ENCODE data around the gene KRTAP9-9.
"Not testable (repeated sequence)": the region's sequence is repeated elsewhere in the genome, so short reads cannot be mapped to it uniquely, and the experiment has no call there.

The KRTAP9-9 gene

DNA sequence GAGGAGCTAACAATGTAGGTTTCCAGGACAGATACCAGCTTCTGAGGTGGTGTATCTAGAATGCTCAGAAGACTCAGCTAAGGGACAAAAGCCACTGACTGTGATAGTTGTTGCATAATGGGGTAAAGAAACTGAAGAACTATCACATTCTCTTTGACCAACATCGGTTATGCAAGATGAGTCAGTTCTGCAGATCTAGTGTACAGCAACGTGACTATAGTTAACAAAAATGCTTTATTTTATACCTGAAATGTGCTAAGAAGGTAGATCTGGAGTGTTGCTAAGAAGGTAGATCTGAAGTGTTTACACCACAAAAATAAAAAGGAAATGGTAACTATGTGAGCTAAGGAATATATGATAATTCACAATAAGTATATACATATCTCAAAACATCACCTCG lies 12.5 kb downstream of the KRTAP9-9 start:
- DNase-seq = no peak

DNA sequence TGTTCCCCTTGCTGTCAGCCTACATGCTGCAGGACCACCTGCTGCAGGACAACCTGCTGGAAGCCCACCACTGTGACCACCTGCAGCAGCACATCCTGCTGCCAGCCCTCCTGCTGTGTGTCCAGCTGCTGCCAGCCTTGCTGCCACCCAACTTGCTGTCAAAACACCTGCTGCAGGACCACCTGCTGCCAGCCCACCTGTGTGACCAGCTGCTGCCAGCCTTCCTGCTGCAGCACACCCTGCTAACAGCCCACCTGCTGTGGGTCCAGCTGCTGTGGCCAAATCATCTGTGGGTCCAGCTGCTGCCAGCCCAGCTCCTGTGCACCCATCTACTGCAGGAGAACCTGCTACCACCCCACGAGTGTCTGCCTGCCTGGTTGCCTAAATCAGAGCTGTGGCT lies 16.1 kb downstream of the KRTAP9-9 start:
- not testable (repeated sequence) for DNase-seq

DNA sequence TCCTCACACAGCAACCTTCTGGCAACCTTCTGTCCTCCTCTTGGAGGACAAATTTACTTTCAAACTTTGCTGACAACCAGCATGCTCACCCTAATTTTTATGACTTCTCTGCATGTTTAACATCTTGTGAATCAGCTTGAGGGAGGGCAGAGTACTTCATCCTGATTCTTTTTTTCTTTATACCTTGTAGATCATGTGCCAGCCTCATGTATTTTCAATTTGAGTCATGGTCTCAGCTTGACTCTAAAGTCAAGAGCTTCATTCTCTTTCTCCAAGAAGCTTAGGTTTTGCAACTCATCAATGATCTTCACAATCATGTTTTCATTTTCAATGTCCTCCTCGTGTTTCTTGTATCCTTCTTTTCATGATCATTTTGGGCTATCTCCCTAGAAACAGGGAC lies 16.7 kb downstream of the KRTAP9-9 start:
- DNase-seq = no peak

DNA sequence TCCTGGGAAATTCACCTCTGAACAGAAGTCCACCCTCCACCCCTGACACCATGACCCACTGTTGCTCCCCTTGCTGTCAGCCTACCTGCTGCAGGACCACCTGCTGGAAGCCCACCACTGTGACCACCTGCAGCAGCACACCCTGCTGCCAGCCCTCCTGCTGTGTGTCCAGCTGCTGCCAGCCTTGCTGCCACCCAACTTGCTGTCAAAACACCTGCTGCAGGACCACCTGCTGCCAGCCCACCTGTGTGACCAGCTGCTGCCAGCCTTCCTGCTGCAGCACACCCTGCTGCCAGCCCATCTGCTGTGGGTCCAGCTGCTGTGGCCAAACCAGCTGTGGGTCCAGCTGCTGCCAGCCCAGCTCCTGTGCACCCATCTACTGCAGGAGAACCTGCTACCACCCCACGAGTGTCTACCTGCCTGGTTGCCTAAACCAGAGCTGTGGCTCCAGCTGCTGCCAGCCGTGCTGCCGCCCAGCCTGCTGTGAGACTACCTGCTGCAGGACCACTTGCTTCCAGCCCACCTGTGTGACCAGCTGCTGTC lies 20.5 kb downstream of the KRTAP9-9 start, which contains the start of gene KRTAP9-7:
Gene KRTAP9-7, plus strand, starts transcription at position 51 of the 543 bp plus-strand sequence. Its CDS starts 0 bp downstream, at position 51.
- DNase-seq = not testable (repeated sequence)

DNA sequence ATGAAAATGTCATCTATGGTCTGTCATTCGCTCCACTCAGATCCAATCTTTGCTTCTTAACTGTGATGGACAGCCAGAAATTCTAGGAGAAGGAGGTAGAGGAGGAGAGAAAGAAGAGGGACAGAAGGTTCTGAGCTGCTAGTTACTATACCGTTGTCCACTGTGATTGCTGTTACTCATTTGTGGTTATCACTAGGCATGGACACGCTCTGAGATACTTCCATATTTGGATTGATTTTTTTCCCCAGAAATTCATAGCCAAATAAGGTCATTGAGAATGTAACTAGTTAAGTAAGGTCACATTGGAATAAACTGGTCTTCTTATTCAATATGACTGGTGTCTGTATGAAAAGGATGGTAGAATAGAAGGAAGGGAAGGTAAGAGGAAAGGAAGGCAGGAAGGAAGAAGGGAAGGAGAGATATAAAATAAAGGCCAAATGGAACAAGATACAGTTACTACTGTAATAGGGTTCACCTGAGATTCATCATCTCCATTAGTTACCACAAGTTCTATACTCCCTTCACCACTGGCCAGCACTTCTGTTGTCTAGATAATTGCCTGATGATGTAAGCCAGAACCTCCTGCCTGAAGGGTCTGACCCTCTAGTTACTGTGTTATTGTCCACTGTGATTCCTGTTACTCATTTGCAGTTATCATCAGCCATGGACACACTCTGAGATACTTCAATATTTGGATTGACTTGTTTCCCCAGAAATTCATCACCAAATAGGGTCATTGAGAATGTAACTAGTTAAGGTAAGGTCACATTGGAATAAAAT lies 23.2 kb downstream of the KRTAP9-9 start:
- no peak for DNase-seq

DNA sequence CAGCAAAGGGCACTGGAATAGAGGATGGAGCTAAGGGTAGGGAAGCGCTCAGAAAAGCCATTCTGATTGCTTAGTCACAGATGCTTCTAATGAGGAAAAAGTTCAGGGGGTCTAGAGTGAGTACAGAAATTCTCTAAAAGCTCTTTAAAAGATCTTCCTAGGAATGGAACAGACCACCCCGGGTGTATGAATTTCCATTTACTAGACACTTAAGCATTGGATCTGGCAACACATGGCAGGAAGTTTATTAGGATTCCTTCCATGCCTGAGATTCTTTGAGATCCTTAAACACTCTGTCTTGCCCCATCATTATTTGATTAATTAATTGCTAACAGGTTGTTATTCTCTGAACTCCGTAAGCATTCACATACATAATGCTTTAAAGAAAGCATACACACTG lies 28.9 kb downstream of the KRTAP9-9 start:
- no peak for DNase-seq

DNA sequence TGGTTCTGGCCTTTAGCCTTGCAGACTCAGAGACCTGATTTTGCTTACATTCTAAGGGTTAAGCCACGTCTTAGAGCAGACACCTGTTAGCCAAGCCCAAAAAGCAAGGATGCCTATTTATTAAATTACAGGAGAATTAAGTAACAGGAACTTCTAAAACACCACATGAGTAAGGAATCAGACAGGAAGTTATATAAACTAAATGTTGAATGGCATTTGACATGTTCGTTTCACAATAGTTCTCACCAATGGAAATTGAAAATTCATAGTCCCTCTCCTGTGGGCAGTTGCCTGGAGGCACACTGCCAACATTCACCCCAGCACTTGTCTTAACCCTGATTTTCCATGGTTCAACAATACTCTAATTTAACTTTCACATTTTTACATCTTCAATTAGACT lies 29.4 kb downstream of the KRTAP9-9 start:
- DNase-seq = no peak

DNA sequence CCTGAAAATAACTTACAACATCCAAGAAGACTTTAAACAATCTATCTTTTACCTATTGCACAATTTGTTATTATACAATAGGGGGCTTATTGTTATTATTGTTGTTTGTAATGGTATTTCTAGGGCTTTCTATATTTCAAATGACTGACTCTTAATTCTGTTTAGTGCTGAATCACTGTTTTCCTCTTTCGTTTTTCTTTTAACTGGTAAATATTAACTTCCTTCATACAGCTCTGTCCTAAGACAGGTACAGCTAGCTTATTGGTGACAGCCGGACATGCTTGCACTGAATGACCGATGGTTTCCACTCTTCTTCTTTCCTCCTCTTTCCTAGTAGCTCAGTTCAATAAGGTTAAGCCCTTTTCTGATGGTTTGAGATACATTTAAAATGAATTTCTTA lies 31.9 kb downstream of the KRTAP9-9 start:
- DNase-seq = no peak

DNA sequence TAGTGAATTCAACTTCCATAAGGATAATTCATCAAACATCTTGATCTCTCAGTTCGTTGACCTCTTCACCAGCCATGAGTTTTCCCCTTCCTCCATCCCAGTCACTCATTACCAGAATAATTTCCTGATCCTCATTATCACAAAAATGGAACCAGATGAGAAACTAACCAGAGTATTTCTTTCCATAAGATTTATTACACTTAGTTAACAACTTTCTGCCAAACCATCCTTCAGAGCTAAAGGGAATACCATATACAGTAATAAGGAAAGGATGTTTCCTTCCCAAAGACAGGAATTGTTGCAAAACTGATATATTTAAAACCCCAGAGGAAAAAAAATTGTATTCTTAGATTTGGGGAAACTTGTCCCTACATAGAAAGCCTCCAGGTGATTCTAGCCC lies 38.8 kb downstream of the KRTAP9-9 start:
- DNase-seq = no peak

DNA sequence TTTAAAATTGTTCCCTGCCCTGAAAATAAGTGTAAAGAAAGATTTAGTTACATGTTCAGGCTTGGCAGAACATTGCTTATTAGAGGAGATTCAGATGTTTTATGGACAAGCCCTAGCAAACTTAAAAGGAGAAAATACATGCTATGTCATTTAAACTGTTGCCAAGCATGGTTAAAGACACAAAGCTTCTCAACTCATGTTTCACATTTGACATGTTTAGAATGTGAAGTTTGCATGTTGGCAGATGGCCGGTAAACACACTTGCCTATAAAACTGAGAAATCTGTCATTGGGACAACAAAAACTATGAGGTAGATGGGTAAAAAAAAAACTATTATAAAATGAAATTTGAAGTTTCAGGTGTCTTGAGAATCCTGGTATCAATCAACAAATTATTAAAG lies 41.7 kb downstream of the KRTAP9-9 start:
- no peak for DNase-seq

DNA sequence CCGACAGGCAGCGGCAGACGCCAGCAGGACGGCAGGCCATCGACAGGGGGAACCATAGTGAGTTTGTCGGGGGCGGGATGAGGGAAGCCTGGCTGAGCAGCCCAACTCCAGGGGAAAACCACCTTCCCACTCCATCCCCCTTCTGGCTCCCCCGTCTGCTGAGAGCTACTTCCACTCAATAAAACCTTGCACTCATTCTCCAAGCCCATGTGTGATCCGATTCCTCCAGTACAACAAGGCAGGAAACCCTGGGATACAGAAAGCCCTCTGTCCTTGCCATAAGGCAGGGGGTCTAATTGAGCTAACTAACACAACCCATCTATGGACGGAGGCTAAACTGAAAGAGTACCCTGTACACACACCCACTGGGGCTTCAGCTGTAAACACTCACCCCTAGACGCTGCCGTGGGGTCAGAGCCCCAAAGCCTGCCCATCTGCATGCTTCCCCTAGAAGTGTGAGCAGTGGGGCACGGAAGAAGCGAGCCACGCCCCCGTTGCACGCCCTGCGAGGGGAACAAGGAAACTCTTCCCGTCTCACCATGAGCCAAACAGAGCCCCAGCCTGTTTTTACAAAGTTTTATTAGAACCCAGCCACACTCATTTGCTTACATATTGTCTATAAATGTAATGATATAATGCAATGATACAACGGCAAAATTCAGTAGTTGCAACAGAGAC lies 43.4 kb downstream of the KRTAP9-9 start:
- no peak for DNase-seq

DNA sequence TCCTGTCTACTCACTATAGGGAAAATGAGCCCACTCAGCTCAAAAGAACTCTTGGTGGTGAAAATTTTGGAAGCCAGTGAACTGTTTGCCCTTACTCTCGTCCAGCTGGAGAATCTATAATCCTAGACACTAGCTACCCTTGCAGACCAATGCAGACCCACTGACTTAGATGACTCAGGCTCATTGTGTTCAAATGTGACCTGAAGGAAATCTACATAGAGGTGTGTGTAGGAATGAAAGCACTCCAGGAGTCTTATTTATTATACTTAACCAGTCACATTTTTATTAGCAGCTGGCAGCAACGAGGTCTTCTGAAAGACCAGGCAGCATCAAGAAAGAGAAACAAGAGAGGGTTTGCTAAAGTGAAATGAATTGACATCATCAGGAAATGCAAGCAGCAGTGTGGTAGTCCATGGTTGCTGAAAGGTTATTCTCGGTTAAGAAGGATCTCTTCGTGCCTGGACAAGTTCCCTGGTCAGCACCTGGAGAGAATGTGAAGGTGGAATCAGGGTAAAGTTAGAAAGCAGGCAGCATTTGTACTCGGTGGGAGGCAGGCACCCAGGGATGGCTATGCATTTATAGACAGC lies 46.1 kb downstream of the KRTAP9-9 start:
- DNase-seq = no peak

DNA sequence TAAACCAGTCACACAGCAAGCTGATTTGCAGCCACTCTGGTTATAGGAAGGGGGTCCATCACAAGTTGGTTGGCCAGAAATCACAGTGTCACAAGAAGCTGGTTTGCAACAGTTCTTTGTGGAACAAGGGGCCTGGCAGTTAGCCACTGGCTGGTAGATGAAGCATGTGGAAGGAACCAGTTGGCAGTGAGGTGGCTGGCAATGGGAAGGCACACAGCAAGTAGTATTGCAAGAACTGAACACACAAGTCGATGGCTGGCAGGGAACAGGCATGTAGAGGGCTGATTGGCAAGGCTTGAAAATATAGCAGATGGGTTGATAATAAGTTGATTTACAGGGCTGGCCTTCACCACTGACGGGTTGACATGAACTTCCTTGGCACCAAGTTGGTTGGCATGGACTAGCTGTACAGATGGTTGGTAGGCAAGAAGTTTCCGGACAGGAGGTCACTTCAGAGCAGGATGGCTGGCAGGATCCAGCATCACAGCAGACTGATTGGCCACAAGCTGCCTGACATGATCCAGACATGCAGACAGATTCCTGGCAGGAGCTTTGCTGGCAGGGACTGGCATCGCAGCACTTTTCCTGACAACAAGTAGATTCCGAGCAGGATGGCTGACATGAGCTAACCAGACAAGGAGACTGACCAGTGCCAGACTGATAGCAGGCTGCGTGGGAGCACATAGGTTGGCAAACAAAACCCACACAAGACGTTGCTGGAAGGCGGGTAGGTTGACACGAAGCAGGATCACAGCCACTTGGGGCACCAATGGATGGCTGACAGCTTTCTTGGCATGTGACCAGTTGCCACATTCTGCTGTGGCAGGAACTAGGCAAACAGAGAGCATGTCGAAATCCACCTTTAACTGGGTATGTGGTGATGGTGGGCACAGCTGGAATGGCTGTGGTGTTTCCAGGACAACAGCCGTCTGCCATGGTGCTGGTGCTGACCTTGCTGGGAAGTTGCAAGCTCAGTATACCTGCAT lies 47.0 kb downstream of the KRTAP9-9 start, which contains the start of gene KRTAP29-1:
Gene KRTAP29-1, minus strand, starts transcription at position 936 of the 986 bp plus-strand sequence. Its CDS starts 0 bp downstream, at position 936.
- no peak for DNase-seq

DNA sequence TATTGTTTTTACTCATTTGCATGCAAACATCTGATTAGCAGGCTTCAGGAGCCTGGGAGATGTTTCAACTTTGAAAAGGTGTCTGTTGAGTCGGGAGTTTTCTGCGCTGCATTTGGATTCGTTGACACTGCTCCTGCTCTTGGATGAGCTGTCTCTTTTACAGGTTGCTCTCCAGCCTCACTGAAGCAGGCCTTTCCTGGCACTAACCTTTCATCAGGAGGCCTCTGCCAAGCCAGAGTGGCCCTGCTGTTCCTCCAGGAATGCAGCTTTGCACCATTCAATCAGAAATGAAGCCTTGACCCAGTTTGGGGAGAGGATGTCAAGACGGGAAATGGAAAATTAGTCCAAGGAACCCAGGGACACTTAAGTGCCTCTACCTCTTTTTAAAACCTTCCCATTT lies 47.8 kb downstream of the KRTAP9-9 start:
- DNase-seq = no peak

DNA sequence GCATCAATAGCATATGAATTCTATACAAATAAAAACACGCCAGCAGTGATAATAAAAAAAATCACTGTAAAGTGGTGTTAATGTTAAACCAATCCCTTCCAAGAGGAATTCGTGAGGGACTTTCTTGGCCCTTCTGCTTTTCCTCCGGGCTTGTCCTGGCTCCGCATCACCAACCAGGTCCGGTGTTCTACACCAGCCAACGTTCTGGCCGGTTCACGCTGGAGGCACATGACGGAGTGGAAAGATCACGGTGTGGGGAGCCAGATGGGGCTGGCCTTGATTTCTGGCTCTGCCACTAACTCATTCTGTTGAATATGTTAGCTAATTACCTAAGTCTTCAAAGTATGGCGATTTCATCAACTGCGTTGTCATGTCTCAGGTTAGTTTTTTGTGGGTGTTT lies 48.9 kb downstream of the KRTAP9-9 start:
- DNase-seq = no peak
